ENCODE data around the gene DAO.
A peak's percentile ranks its signal among the peaks of the same experiment; 100 is the strongest.
"Not testable (repeated sequence)": the region's sequence is repeated elsewhere in the genome, so short reads cannot be mapped to it uniquely, and the experiment has no call there.

The DAO gene

GRCh38 chr12:108838194-108839017 is 41.5 kb upstream of the DAO start:
- Histone ChIP-seq H3K9ac (ENCODE audit: low read length in 2 of 2) (peak overlapping the region; percentile 21 to 41), H3K36me3 (ENCODE audit: control insufficient read depth in 2 of 2, insufficient read depth in 2 of 2, low read length in 2 of 2) (peaks cover 6 to 20% of the 10 kb centered on the region in 2 donors), H3K4me3 (ENCODE audit: low read length in 2 of 2) (peak overlapping the region in 1 of 2 donors; percentile 9), H3K9me3 (ENCODE audit: control insufficient read depth in 2 of 2, low read length in 2 of 2) (no peaks in the 10 kb centered on the region), H3K27ac (ENCODE audit: low read length) (peak overlapping the region; percentile 56), H3K27me3 (ENCODE audit: control insufficient read depth in 1 of 2, insufficient read depth in 2 of 2, low read length in 2 of 2) (no peaks in the 10 kb centered on the region), H3K4me1 (ENCODE audit: control insufficient read depth, insufficient read depth, low read length) (peaks cover 44% of the 10 kb centered on the region)

- H3K4me1 ChIP-seq (ENCODE audit: control insufficient read depth, insufficient read depth, low read length): peaks cover 37% of the 10 kb centered on the region
- peak overlapping the region in 1 of 2 donors; percentile 16 for H3K4me3 ChIP-seq (ENCODE audit: low read length in 2 of 2)
- H3K27ac ChIP-seq (ENCODE audit: low read length): peak overlapping the region; percentile 56
- peak overlapping the region in 1 of 2 donors; percentile 41 for H3K9ac ChIP-seq (ENCODE audit: low read length in 2 of 2)
- peaks cover 6 to 17% of the 10 kb centered on the region in 2 donors for H3K36me3 ChIP-seq (ENCODE audit: control insufficient read depth in 2 of 2, insufficient read depth in 2 of 2, low read length in 2 of 2)
- H3K27me3 ChIP-seq (ENCODE audit: control insufficient read depth in 1 of 2, insufficient read depth in 2 of 2, low read length in 2 of 2): no peaks in the 10 kb centered on the region
- H3K9me3 ChIP-seq (ENCODE audit: control insufficient read depth in 2 of 2, low read length in 2 of 2): no peaks in the 10 kb centered on the region
Observed at GRCh38 chr12:108839018-108839889, 40.6 kb upstream of the DAO start.

GRCh38 chr12:108839890-108840230 is 40.0 kb upstream of the DAO start:
- H3K27ac ChIP-seq (ENCODE audit: low read length): peak overlapping the region; percentile 56
- H3K4me1 ChIP-seq (ENCODE audit: control insufficient read depth, insufficient read depth, low read length): peaks cover 34% of the 10 kb centered on the region
- no peak overlapping the region for H3K4me3 ChIP-seq (ENCODE audit: low read length in 2 of 2)
- H3K36me3 ChIP-seq (ENCODE audit: control insufficient read depth in 2 of 2, insufficient read depth in 2 of 2, low read length in 2 of 2): peaks cover 6 to 11% of the 10 kb centered on the region in 2 donors
- H3K27me3 ChIP-seq (ENCODE audit: control insufficient read depth in 1 of 2, insufficient read depth in 2 of 2, low read length in 2 of 2): no peaks in the 10 kb centered on the region
- H3K9me3 ChIP-seq (ENCODE audit: control insufficient read depth in 2 of 2, low read length in 2 of 2): no peaks in the 10 kb centered on the region
- H3K9ac ChIP-seq (ENCODE audit: low read length in 2 of 2): peak overlapping the region; percentile 29 to 41

GRCh38 chr12:108840605-108841332 is 39.1 kb upstream of the DAO start:
- H3K9ac ChIP-seq (ENCODE audit: low read length in 2 of 2): no peak overlapping the region
- peaks cover 39% of the 10 kb centered on the region for H3K4me1 ChIP-seq (ENCODE audit: control insufficient read depth, insufficient read depth, low read length)
- H3K27ac ChIP-seq (ENCODE audit: low read length): no peak overlapping the region
- H3K27me3 ChIP-seq (ENCODE audit: control insufficient read depth in 1 of 2, insufficient read depth in 2 of 2, low read length in 2 of 2): no peaks in the 10 kb centered on the region
- no peaks in the 10 kb centered on the region for H3K9me3 ChIP-seq (ENCODE audit: control insufficient read depth in 2 of 2, low read length in 2 of 2)
- H3K4me3 ChIP-seq (ENCODE audit: low read length in 2 of 2): no peak overlapping the region
- peaks cover 4 to 7% of the 10 kb centered on the region in 2 donors for H3K36me3 ChIP-seq (ENCODE audit: control insufficient read depth in 2 of 2, insufficient read depth in 2 of 2, low read length in 2 of 2)

GRCh38 chr12:108841825-108842224 is 38.1 kb upstream of the DAO start:
- not testable (repeated sequence) for H3K36me3 ChIP-seq (ENCODE audit: control insufficient read depth in 2 of 2, insufficient read depth in 2 of 2, low read length in 2 of 2); H3K27ac ChIP-seq (ENCODE audit: low read length); H3K9me3 ChIP-seq (ENCODE audit: control insufficient read depth in 2 of 2, low read length in 2 of 2); H3K9ac ChIP-seq (ENCODE audit: low read length in 2 of 2); H3K4me3 ChIP-seq (ENCODE audit: low read length in 2 of 2); H3K27me3 ChIP-seq (ENCODE audit: control insufficient read depth in 1 of 2, insufficient read depth in 2 of 2, low read length in 2 of 2)
- peaks cover 45% of the 10 kb centered on the region for H3K4me1 ChIP-seq (ENCODE audit: control insufficient read depth, insufficient read depth, low read length)

- Histone ChIP-seq H3K4me1 (ENCODE audit: control insufficient read depth, insufficient read depth, low read length) (peaks cover 51% of the 10 kb centered on the region), H3K27ac (ENCODE audit: low read length) (no peak overlapping the region), H3K36me3 (ENCODE audit: control insufficient read depth in 2 of 2, insufficient read depth in 2 of 2, low read length in 2 of 2) (peaks cover 9 to 10% of the 10 kb centered on the region in 2 donors), H3K4me3 (ENCODE audit: low read length in 2 of 2) (no peak overlapping the region), H3K9ac (ENCODE audit: low read length in 2 of 2) (no peak overlapping the region), H3K27me3 (ENCODE audit: control insufficient read depth in 1 of 2, insufficient read depth in 2 of 2, low read length in 2 of 2) (no peaks in the 10 kb centered on the region), H3K9me3 (ENCODE audit: control insufficient read depth in 2 of 2, low read length in 2 of 2) (no peaks in the 10 kb centered on the region)
Observed at GRCh38 chr12:108842361-108842760, 37.5 kb upstream of the DAO start.

- Histone ChIP-seq H3K9ac (ENCODE audit: low read length in 2 of 2) (no peak overlapping the region), H3K27me3 (ENCODE audit: control insufficient read depth in 1 of 2, insufficient read depth in 2 of 2, low read length in 2 of 2) (no peaks in the 10 kb centered on the region), H3K4me3 (ENCODE audit: low read length in 2 of 2) (no peak overlapping the region), H3K36me3 (ENCODE audit: control insufficient read depth in 2 of 2, insufficient read depth in 2 of 2, low read length in 2 of 2) (peaks cover 10 to 14% of the 10 kb centered on the region in 2 donors), H3K4me1 (ENCODE audit: control insufficient read depth, insufficient read depth, low read length) (peaks cover 50% of the 10 kb centered on the region), H3K9me3 (ENCODE audit: control insufficient read depth in 2 of 2, low read length in 2 of 2) (no peaks in the 10 kb centered on the region), H3K27ac (ENCODE audit: low read length) (no peak overlapping the region)
Observed at GRCh38 chr12:108843187-108843586, 36.7 kb upstream of the DAO start.

- Histone ChIP-seq H3K9me3 (ENCODE audit: control insufficient read depth in 2 of 2, low read length in 2 of 2) (no peaks in the 10 kb centered on the region), H3K27ac (ENCODE audit: low read length) (peak overlapping the region; percentile 37), H3K27me3 (ENCODE audit: control insufficient read depth in 1 of 2, insufficient read depth in 2 of 2, low read length in 2 of 2) (no peaks in the 10 kb centered on the region), H3K4me3 (ENCODE audit: low read length in 2 of 2) (no peak overlapping the region), H3K9ac (ENCODE audit: low read length in 2 of 2) (no peak overlapping the region), H3K36me3 (ENCODE audit: control insufficient read depth in 2 of 2, insufficient read depth in 2 of 2, low read length in 2 of 2) (peaks cover 14 to 16% of the 10 kb centered on the region in 2 donors), H3K4me1 (ENCODE audit: control insufficient read depth, insufficient read depth, low read length) (peaks cover 30% of the 10 kb centered on the region)
Observed at GRCh38 chr12:108845696-108846095, 34.2 kb upstream of the DAO start.

- H3K9me3 ChIP-seq (ENCODE audit: control insufficient read depth in 2 of 2, low read length in 2 of 2): no peaks in the 10 kb centered on the region
- H3K4me3 ChIP-seq (ENCODE audit: low read length in 2 of 2): peak overlapping the region in 1 of 2 donors; percentile 35
- no peak overlapping the region for H3K9ac ChIP-seq (ENCODE audit: low read length in 2 of 2)
- no peaks in the 10 kb centered on the region for H3K27me3 ChIP-seq (ENCODE audit: control insufficient read depth in 1 of 2, insufficient read depth in 2 of 2, low read length in 2 of 2)
- peaks cover 14 to 16% of the 10 kb centered on the region in 2 donors for H3K36me3 ChIP-seq (ENCODE audit: control insufficient read depth in 2 of 2, insufficient read depth in 2 of 2, low read length in 2 of 2)
- peak overlapping the region; percentile 37 for H3K27ac ChIP-seq (ENCODE audit: low read length)
- H3K4me1 ChIP-seq (ENCODE audit: control insufficient read depth, insufficient read depth, low read length): peaks cover 35% of the 10 kb centered on the region
Observed at GRCh38 chr12:108846290-108846701, 33.6 kb upstream of the DAO start.

GRCh38 chr12:108847705-108848104 is 32.2 kb upstream of the DAO start:
- Histone ChIP-seq H3K9ac (ENCODE audit: low read length in 2 of 2) (no peak overlapping the region), H3K4me1 (ENCODE audit: control insufficient read depth, insufficient read depth, low read length) (peaks cover 37% of the 10 kb centered on the region), H3K36me3 (ENCODE audit: control insufficient read depth in 2 of 2, insufficient read depth in 2 of 2, low read length in 2 of 2) (peaks cover 12 to 18% of the 10 kb centered on the region in 2 donors), H3K27ac (ENCODE audit: low read length) (no peak overlapping the region), H3K9me3 (ENCODE audit: control insufficient read depth in 2 of 2, low read length in 2 of 2) (no peaks in the 10 kb centered on the region), H3K27me3 (ENCODE audit: control insufficient read depth in 1 of 2, insufficient read depth in 2 of 2, low read length in 2 of 2) (no peaks in the 10 kb centered on the region), H3K4me3 (ENCODE audit: low read length in 2 of 2) (no peak overlapping the region)

All from stomach smooth muscle (tissue), 2 donors.